ENCODE results near the gene ZSCAN21. TPM values are rescaled to one million over a fixed set of nuclear protein-coding genes. Genes with fewer than 3 reads are reported as not detected.

Gene ZSCAN21
- polyA plus RNA-seq, 1 experiment = 10.6 TPM

- CTCF ChIA-PET = interaction anchor here (0.7 to 0.9 kb wide), 2 partner anchors 10 to 125 kb away, joined by 3 to 4 read pairs; no protein-coding TSS in a partner anchor
- Histone ChIP-seq H3K36me3 (ENCODE audit: control insufficient read depth, insufficient read depth, low read length) (peaks cover 32% of the 10 kb centered on the region), H3K27me3 (ENCODE audit: control insufficient read depth, insufficient read depth, low read length) (no peaks in the 10 kb centered on the region), H3K4me3 (ENCODE audit: low read depth, low read length) (no peak overlapping the region)
- no peak for DNase-seq (ENCODE audit: low read depth)
- POLR2A ChIA-PET = no interaction called here
- TF ChIP-seq CTCF (IDR thresholded peaks at IDR 0.05; ENCODE audit: insufficient read depth, low read depth, low read length) = no peak
Measured at GRCh38 chr7:100027197-100027596, 22.4 kb upstream of the ZSCAN21 start.

GRCh38 chr7:100029596-100029995, 20.0 kb upstream of the ZSCAN21 start:
- POLR2A ChIA-PET = no interaction called here
- Histone ChIP-seq H3K36me3 (ENCODE audit: control insufficient read depth, insufficient read depth, low read length) (peaks cover 27% of the 10 kb centered on the region), H3K4me3 (ENCODE audit: low read depth, low read length) (no peak overlapping the region), H3K27me3 (ENCODE audit: control insufficient read depth, insufficient read depth, low read length) (no peaks in the 10 kb centered on the region)
- CTCF ChIA-PET = no interaction called here
- TF ChIP-seq CTCF (IDR thresholded peaks at IDR 0.05; ENCODE audit: insufficient read depth, low read depth, low read length) = no peak
- no peak for DNase-seq (ENCODE audit: low read depth)

GRCh38 chr7:100033526-100033925, 16.0 kb upstream of the ZSCAN21 start:
- Histone ChIP-seq H3K36me3 (ENCODE audit: control insufficient read depth, insufficient read depth, low read length) (peaks cover 31% of the 10 kb centered on the region), H3K4me3 (ENCODE audit: low read depth, low read length) (no peak overlapping the region), H3K27me3 (ENCODE audit: control insufficient read depth, insufficient read depth, low read length) (no peaks in the 10 kb centered on the region)
- POLR2A ChIA-PET = no interaction called here
- no peak for TF ChIP-seq CTCF (IDR thresholded peaks at IDR 0.05; ENCODE audit: insufficient read depth, low read depth, low read length)
- CTCF ChIA-PET = no interaction called here
- no peak for DNase-seq (ENCODE audit: low read depth)

GRCh38 chr7:100034871-100035510, 14.6 kb upstream of the ZSCAN21 start:
- peaks cover 26% of the 10 kb centered on the region for H3K36me3 ChIP-seq (ENCODE audit: control insufficient read depth, insufficient read depth, low read length)
- no peak overlapping the region for H3K4me3 ChIP-seq (ENCODE audit: low read depth, low read length)
- no peaks in the 10 kb centered on the region for H3K27me3 ChIP-seq (ENCODE audit: control insufficient read depth, insufficient read depth, low read length)
- POLR2A ChIA-PET = no interaction called here
- no peak for TF ChIP-seq CTCF (IDR thresholded peaks at IDR 0.05; ENCODE audit: insufficient read depth, low read depth, low read length)
- CTCF ChIA-PET = interaction anchor here (0.8 to 1.2 kb wide), 2 partner anchors 27 to 43 kb away, joined by 3 read pairs; no protein-coding TSS in a partner anchor
- DNase-seq (ENCODE audit: low read depth) = no peak

GRCh38 chr7:100035876-100036275, 13.7 kb upstream of the ZSCAN21 start:
- POLR2A ChIA-PET = no interaction called here
- no peak overlapping the region for H3K4me3 ChIP-seq (ENCODE audit: low read depth, low read length)
- peaks cover 19% of the 10 kb centered on the region for H3K36me3 ChIP-seq (ENCODE audit: control insufficient read depth, insufficient read depth, low read length)
- CTCF ChIA-PET = interaction anchor here (1.2 kb wide), 1 partner anchor 44 kb away, joined by 3 read pairs; no protein-coding TSS in a partner anchor
- no peak for TF ChIP-seq CTCF (IDR thresholded peaks at IDR 0.05; ENCODE audit: insufficient read depth, low read depth, low read length)
- no peak for DNase-seq (ENCODE audit: low read depth)
- no peaks in the 10 kb centered on the region for H3K27me3 ChIP-seq (ENCODE audit: control insufficient read depth, insufficient read depth, low read length)
